HG03378 (cell line): ENCODE data around the gene SIRT3.
"Not testable (repeated sequence)": the region's sequence is repeated elsewhere in the genome, so short reads cannot be mapped to it uniquely, and the experiment has no call there.

Experiments
- ATAC-seq: cut with Tn5 transposase; IDR thresholded peaks from one replicate; pipeline ENCODE4 v1.9.1; 2021; ENCODE audit warnings: mild to moderate bottlenecking, moderate library complexity; ENCODE audit not compliant: unreplicated experiment

The SIRT3 gene

GRCh38 chr11:244376-244775 lies 8.2 kb upstream of the SIRT3 start:
- no peak for ATAC-seq

- no peak for ATAC-seq
Observed at GRCh38 chr11:241634-242033, 5.5 kb upstream of the SIRT3 start.

DNA sequence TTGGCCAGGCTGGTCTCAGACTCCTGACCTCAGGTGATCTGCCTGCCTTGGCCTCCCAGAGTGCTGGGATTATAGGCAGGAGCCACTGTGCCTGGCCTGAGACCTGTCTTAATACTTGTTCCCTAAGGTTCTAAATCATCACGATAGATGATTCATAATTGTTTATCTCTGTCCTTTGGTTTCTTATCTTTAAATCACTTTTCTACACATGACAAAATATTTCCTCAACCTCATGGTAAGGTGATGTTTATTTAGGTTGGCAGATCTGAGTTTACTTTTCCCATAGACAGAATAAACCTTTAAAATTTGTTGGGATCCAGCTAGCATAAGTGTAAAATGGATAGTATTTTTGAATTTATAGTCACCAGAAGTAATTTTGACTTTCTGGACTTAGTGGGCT lies 4.2 kb upstream of the SIRT3 start:
- no peak for ATAC-seq

GRCh38 chr11:238346-238745 lies 2.2 kb upstream of the SIRT3 start:
- not testable (repeated sequence) for ATAC-seq

DNA sequence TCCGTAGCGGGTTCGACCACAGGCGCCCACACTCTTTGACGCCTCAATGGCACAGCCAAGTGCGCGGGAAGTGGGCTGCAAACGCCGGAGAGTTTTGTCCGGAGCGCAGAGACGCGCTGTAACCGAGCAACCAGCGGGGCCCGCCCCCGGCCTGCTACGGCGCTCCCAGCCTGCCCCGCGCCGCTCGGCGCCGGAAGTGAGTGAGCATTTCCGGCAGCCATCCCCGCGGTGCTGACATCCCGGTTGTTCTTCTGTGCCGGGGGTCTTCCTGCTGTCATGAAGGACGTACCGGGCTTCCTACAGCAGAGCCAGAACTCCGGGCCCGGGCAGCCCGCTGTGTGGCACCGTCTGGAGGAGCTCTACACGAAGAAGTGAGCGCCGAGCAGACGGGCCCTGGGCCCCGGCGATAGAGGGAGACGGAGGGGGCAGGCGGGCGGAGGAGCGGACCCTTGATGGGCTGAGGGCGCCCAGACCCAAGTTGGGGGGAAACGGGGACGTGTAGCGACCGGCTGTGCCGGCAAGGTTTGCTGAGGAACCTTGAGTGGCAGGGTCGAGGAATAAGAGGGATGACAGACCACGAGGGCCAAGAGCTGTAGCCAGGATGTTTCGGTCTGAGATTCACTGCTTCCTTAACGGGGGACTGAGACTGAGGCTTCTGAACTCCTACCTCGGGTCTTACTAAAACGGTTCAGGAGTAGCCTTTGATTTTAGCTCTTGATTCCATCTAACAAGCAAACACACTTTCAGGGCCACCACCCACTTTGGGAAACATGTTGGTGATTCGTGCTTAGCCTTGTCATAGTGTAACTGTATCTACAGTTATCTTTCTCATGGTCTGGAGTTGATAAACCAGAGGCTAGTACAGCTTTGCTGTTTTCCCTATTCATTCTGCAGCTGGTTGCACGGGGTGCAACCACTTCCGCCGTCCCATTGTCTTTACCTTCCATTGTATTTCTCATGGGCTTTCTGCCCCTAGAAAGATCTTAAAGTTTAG lies 929 bp upstream of the SIRT3 start, which contains the start of gene PSMD13:
TSS of gene PSMD13 (plus strand) at position 203 of the 994 bp plus-strand sequence. CDS start at position 277, 74 bp downstream.
- ATAC-seq = peak; percentile 52

GRCh38 chr11:235609-235996 lies 539 bp downstream of the SIRT3 start:
- no peak for ATAC-seq

GRCh38 chr11:235180-235579 lies 962 bp downstream of the SIRT3 start:
- ATAC-seq = no peak

DNA sequence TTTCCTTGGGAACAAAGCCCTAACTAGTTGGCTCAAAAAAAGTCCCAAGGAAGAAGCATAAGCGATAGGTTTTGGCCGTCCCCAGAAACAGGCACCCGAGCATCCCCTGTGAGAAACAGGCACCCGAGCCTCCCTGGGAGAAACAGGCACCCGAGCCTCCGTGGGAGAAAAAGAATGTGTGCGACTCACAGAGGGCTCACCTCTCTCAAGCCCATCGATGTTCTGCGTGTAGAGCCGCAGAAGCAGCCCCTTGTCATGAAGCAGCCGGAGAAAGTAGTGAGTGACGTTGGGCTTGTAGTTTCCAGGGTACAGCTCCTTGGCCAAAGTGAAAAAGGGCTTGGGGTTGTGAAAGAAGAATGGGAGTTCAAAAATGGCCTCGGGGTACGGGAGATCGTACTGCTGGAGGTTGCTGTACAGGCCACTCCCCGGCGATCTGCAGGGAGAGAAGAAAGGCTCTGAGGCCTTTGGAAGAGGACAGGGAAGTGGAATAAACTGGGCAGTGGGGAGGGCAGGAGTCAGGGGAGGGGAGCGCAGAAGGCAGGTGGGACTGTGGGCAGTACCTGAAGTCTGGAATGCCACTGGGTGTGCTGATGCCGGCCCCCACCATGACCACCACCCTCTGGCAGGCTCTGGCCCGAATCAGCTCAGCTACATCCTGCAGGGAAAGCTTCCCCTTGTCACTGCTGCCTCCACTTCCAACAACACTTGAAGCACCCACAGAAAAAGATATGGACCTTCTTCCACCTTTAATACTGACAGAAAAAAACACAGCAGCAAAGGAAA lies 3.2 kb downstream of the SIRT3 start:
- ATAC-seq = no peak

- ATAC-seq = no peak
Observed at GRCh38 chr11:230431-230830, 5.7 kb downstream of the SIRT3 start.

GRCh38 chr11:227824-228379 lies 8.2 kb downstream of the SIRT3 start:
- no peak for ATAC-seq

- no peak for ATAC-seq
Observed at GRCh38 chr11:225734-226453, 10.2 kb downstream of the SIRT3 start.

GRCh38 chr11:224424-224823 lies 11.7 kb downstream of the SIRT3 start:
- no peak for ATAC-seq

DNA sequence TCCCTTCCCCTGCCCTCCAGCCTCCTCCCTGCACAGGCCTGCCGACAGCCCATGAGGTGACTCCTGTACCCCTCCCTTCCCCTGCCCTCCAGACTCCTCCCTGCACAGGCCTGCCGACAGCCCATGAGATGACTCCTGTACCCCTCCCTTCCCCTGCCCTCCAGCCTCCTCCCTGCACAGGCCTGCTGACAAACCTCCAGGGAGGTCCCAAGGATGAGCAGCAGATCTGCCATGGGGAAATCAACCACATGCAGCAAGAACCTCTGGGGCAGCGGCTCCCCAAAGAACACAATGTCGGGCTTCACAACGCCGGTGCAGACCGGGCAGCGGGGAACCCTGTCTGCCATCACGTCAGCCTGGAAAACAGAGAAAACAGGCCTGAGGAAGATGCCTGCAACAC lies 12.3 kb downstream of the SIRT3 start:
- no peak for ATAC-seq

- no peak for ATAC-seq
Observed at GRCh38 chr11:223026-223789, 12.9 kb downstream of the SIRT3 start.

DNA sequence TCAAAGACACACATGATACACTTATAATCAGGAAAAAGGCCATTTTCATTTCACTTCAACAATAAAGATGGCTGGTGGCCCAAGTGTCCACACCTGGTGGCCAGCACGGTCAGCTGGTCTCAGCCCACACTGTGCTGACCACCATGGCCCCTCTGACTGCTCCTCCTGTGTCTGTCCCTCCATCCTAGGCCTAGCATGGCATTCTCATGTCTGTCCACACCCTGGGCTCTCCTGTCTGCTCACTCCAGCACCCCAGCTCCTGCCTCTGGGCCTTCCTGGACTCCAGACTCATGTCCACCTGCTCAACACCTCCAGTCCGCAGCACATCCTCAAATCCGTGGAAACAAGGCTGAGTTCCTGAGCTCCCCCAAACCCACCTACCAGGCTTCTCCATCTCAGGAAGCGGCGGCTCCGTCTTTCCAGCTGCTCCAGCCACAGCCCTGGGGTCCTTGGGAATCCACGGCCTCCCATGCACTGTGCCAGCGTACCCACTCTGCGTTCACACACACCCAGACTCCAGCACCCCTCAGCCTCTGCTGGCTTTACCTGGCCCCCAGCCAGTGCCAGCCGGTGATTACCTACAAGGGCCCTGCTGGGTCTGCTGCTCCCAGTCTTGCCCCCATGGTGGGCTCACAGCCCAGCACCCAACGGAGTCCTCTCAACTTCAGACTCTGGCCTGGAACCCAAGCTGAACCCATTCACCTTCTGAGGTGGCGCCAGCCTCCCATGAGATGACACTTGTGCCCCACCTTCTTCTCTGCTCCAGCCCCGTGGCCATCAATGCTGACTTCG lies 13.9 kb downstream of the SIRT3 start:
- no peak for ATAC-seq

DNA sequence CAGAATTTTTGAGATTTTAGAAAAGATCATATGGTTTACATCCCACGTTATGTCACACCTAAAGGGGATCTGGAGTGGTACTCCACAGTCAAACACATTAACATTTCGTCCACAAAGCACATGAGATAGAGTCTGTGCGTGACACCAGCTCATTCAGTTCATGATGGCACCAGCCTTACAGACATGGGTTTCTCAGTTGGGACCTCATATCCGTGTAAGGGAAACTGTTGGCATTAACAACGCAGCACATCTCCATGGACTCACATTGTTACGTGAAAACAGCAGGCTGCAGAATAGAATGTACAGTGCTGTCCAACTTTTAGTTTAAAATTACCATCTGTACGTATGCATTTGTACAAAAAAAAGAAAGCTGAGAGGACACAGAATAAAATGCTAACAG lies 14.6 kb downstream of the SIRT3 start:
- ATAC-seq = no peak

- not testable (repeated sequence) for ATAC-seq
Observed at GRCh38 chr11:220641-221215, 15.4 kb downstream of the SIRT3 start.

GRCh38 chr11:218815-219593 lies 17.1 kb downstream of the SIRT3 start:
- ATAC-seq = no peak
